Subcutaneous abdominal adipose tissue (tissue), 5 donors: ENCODE data around the gene PDE3A.
A peak's percentile ranks its signal among the peaks of the same experiment; 100 is the strongest.

Source experiments
- H3K27ac ChIP-seq: one replicate; pipeline ENCODE4 v1.7.0; 2013; ENCODE audit warnings: low read depth, mild to moderate bottlenecking, inconsistent platforms, low read length, moderate library complexity
- H3K27me3 ChIP-seq, 5 donors: one replicate each; pipeline ENCODE4 v1.7.0; 2013; ENCODE audit warnings: low read length in 5 of 5, inconsistent platforms in 1 of 5; ENCODE audit not compliant: control insufficient read depth in 5 of 5, insufficient read depth in 4 of 5
- H3K36me3 ChIP-seq, 5 donors: one replicate each; pipeline ENCODE4 v1.7.0; 2013; ENCODE audit warnings: low read length in 5 of 5; ENCODE audit not compliant: control insufficient read depth in 5 of 5, insufficient read depth in 5 of 5
- H3K4me1 ChIP-seq, 5 donors: one replicate each; pipeline ENCODE4 v1.7.0; 2013; ENCODE audit warnings: low read length in 5 of 5, mild to moderate bottlenecking in 3 of 5, moderate library complexity in 1 of 5; ENCODE audit not compliant: control insufficient read depth in 5 of 5, insufficient read depth in 5 of 5
- H3K4me3 ChIP-seq, 5 donors: one replicate each; pipeline ENCODE4 v1.7.0; 2013; ENCODE audit warnings: low read length in 5 of 5, low read depth in 1 of 5
- H3K9ac ChIP-seq, 5 donors: one replicate each; pipeline ENCODE4 v1.7.0; 2013; ENCODE audit warnings: low read length in 5 of 5, mild to moderate bottlenecking in 4 of 5, moderate library complexity in 3 of 5
- H3K9me3 ChIP-seq, 5 donors: one replicate each; pipeline ENCODE4 v1.7.0; 2013; ENCODE audit warnings: low read length in 5 of 5; ENCODE audit not compliant: control insufficient read depth in 5 of 5
- donor health status: healthy.
- donor health status: healthy.
- donor health status: healthy.
- donor health status: healthy.
- donor health status: healthy.

The PDE3A gene

GRCh38 chr12:20477672-20478071 is 109.3 kb downstream of the PDE3A start:
- no peaks in the 10 kb centered on the region for H3K9me3 ChIP-seq
- no peaks in the 10 kb centered on the region for H3K4me1 ChIP-seq
- H3K9ac ChIP-seq, result no peak overlapping the region
- H3K4me3 ChIP-seq, result no peak overlapping the region
- H3K27me3 ChIP-seq, result no peaks in the 10 kb centered on the region
- H3K36me3 ChIP-seq, result no peaks in the 10 kb centered on the region
- H3K27ac ChIP-seq, result no peak overlapping the region

GRCh38 chr12:20482491-20483054 is 114.2 kb downstream of the PDE3A start:
- H3K9ac ChIP-seq, result no peak overlapping the region
- H3K9me3 ChIP-seq, result no peaks in the 10 kb centered on the region
- no peak overlapping the region for H3K4me3 ChIP-seq
- H3K27ac ChIP-seq, result no peak overlapping the region
- H3K27me3 ChIP-seq, result no peaks in the 10 kb centered on the region
- H3K4me1 ChIP-seq, result peaks cover 0 to 6% (median 0%) of the 10 kb centered on the region in 5 donors
- no peaks in the 10 kb centered on the region for H3K36me3 ChIP-seq

- Histone ChIP-seq H3K36me3 (no peaks in the 10 kb centered on the region), H3K4me1 (peaks cover 0 to 6% (median 0%) of the 10 kb centered on the region in 5 donors), H3K9me3 (no peaks in the 10 kb centered on the region), H3K27me3 (no peaks in the 10 kb centered on the region), H3K27ac (no peak overlapping the region), H3K4me3 (no peak overlapping the region), H3K9ac (no peak overlapping the region)
Measured at GRCh38 chr12:20483776-20484175, 115.4 kb downstream of the PDE3A start.

- peaks cover 0 to 10% (median 3%) of the 10 kb centered on the region in 5 donors for H3K4me1 ChIP-seq
- H3K9ac ChIP-seq, result no peak overlapping the region
- no peaks in the 10 kb centered on the region for H3K9me3 ChIP-seq
- H3K27ac ChIP-seq, result peak overlapping the region; percentile 43
- H3K36me3 ChIP-seq, result no peaks in the 10 kb centered on the region
- H3K4me3 ChIP-seq, result no peak overlapping the region
- H3K27me3 ChIP-seq, result no peaks in the 10 kb centered on the region
Measured at GRCh38 chr12:20486233-20486632, 117.9 kb downstream of the PDE3A start.

GRCh38 chr12:20487519-20487918 is 119.2 kb downstream of the PDE3A start:
- no peaks in the 10 kb centered on the region for H3K9me3 ChIP-seq
- H3K4me1 ChIP-seq, result peaks cover 0 to 10% (median 5%) of the 10 kb centered on the region in 5 donors
- no peaks in the 10 kb centered on the region for H3K36me3 ChIP-seq
- no peak overlapping the region for H3K4me3 ChIP-seq
- H3K27me3 ChIP-seq, result no peaks in the 10 kb centered on the region
- no peak overlapping the region for H3K9ac ChIP-seq
- H3K27ac ChIP-seq, result no peak overlapping the region

- H3K9ac ChIP-seq, result no peak overlapping the region
- no peaks in the 10 kb centered on the region for H3K27me3 ChIP-seq
- peaks cover 0 to 10% (median 5%) of the 10 kb centered on the region in 5 donors for H3K4me1 ChIP-seq
- H3K4me3 ChIP-seq, result no peak overlapping the region
- no peaks in the 10 kb centered on the region for H3K9me3 ChIP-seq
- H3K27ac ChIP-seq, result peak overlapping the region; percentile 25
- H3K36me3 ChIP-seq, result no peaks in the 10 kb centered on the region
Measured at GRCh38 chr12:20489645-20490044, 121.3 kb downstream of the PDE3A start.

- Histone ChIP-seq H3K36me3 (no peaks in the 10 kb centered on the region), H3K9me3 (no peaks in the 10 kb centered on the region), H3K9ac (no peak overlapping the region), H3K4me1 (peaks cover 0 to 12% (median 6%) of the 10 kb centered on the region in 5 donors), H3K27ac (peak overlapping the region; percentile 25), H3K4me3 (no peak overlapping the region), H3K27me3 (no peaks in the 10 kb centered on the region)
Measured at GRCh38 chr12:20490213-20490612, 121.9 kb downstream of the PDE3A start.

- H3K27ac ChIP-seq, result no peak overlapping the region
- H3K36me3 ChIP-seq, result no peaks in the 10 kb centered on the region
- no peaks in the 10 kb centered on the region for H3K9me3 ChIP-seq
- peaks cover 2 to 23% (median 6%) of the 10 kb centered on the region in 5 donors for H3K4me1 ChIP-seq
- H3K9ac ChIP-seq, result no peak overlapping the region
- no peaks in the 10 kb centered on the region for H3K27me3 ChIP-seq
- H3K4me3 ChIP-seq, result no peak overlapping the region
Measured at GRCh38 chr12:20491290-20491689, 123.0 kb downstream of the PDE3A start.

- Histone ChIP-seq H3K36me3 (no peaks in the 10 kb centered on the region), H3K4me3 (no peak overlapping the region), H3K27me3 (no peaks in the 10 kb centered on the region), H3K27ac (no peak overlapping the region), H3K9me3 (no peaks in the 10 kb centered on the region), H3K9ac (no peak overlapping the region), H3K4me1 (peaks cover 2 to 17% (median 6%) of the 10 kb centered on the region in 5 donors)
Measured at GRCh38 chr12:20492251-20492760, 124.0 kb downstream of the PDE3A start.

GRCh38 chr12:20493934-20494333 is 125.6 kb downstream of the PDE3A start:
- Histone ChIP-seq H3K4me1 (peaks cover 2 to 17% (median 6%) of the 10 kb centered on the region in 5 donors), H3K27me3 (no peaks in the 10 kb centered on the region), H3K9me3 (no peaks in the 10 kb centered on the region), H3K4me3 (no peak overlapping the region), H3K36me3 (no peaks in the 10 kb centered on the region), H3K27ac (no peak overlapping the region), H3K9ac (no peak overlapping the region)
